ENCODE results near the gene CARD6. TPM values are rescaled to one million over a fixed set of nuclear protein-coding genes. Genes with fewer than 3 reads are reported as not detected.
"Not testable (repeated sequence)": the region's sequence is repeated elsewhere in the genome, so short reads cannot be mapped to it uniquely, and the experiment has no call there.

The CARD6 gene
- total RNA-seq: 1 to 10 TPM in 1 of 2 donors, under 1 TPM in 1; 0.76 to 1.2 TPM

- Mint-ChIP-seq H3K27ac (peak within 1 kb of the TSS; percentile 98), H3K27me3 (ENCODE audit: low read depth) (peaks cover 8% of the 10 kb centered on the region), H3K4me3 (peak within 1 kb of the TSS; percentile 74 to 96), H3K9me3 (no peaks in the 10 kb centered on the region), H3K36me3 (ENCODE audit: insufficient read depth in 2 of 2) (peaks cover 0 to 2% of the 10 kb centered on the region in 2 donors), H3K4me1 (ENCODE audit: low read depth) (peaks cover 21% of the 10 kb centered on the region)
- DNase-seq (no peak), ATAC-seq (replicated peaks in 1 of 2) (peak; percentile 32 to 40)
Measured at GRCh38 chr5:40841068-40841805, at the start of gene CARD6. TSS of gene CARD6 (plus strand) at chr5:40841367. CDS start at chr5:40841383, 16 bp downstream.

DNA sequence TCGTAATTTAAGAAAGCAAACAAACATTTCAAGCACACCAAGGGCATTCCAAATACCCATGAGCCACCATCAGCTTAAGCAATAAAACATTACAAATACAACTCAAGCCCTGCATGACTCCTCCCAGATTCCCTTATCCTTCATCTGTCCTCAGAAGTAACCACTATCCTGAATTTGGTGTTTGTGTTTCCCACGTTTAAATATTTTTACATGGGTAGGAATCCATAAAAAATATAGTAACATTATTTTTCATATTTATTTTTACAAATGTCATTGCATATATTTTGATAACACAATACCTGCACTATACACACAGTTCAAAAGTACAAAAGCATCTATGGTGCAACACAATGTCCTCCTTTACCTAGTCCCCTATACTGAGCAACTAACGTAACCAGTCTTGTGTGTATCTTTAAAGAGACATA, 49.4 kb upstream of the CARD6 start:
- Mint-ChIP-seq H3K27ac (no peak overlapping the region), H3K4me3 (no peak overlapping the region), H3K27me3 (ENCODE audit: low read depth) (no peaks in the 10 kb centered on the region), H3K9me3 (peaks cover 2 to 3% of the 10 kb centered on the region in 2 donors), H3K4me1 (ENCODE audit: low read depth) (peaks cover 68% of the 10 kb centered on the region), H3K36me3 (ENCODE audit: insufficient read depth in 2 of 2) (peaks cover 9 to 25% of the 10 kb centered on the region in 2 donors)
- ATAC-seq (replicated peaks in 1 of 2) (no peak), DNase-seq (no peak)

DNA sequence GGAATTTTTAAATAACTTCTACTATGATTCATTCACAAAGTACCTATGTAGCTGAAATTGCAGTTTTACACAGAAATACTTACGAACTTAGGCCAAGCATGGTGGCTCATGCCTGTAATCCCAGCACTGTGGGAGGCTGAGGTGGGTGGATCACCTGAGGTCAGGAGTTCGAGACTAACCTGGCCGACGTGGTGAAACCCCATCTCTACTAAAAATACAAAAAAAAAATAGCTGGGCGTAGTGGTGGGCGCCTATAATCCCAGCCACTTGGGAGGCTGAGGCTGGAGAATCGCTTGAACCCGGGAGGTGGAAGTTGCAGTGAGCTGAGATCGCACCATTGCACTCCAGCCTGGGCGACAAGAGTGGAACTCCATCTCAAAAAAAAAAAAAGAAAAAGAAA, 48.5 kb upstream of the CARD6 start:
- not testable (repeated sequence) for H3K27me3 Mint-ChIP-seq (ENCODE audit: low read depth); H3K27ac Mint-ChIP-seq; ATAC-seq (replicated peaks in 1 of 2); H3K4me3 Mint-ChIP-seq; H3K9me3 Mint-ChIP-seq; DNase-seq
- peaks cover 73% of the 10 kb centered on the region for H3K4me1 Mint-ChIP-seq (ENCODE audit: low read depth)
- H3K36me3 Mint-ChIP-seq (ENCODE audit: insufficient read depth in 2 of 2): peaks cover 6 to 22% of the 10 kb centered on the region in 2 donors

DNA sequence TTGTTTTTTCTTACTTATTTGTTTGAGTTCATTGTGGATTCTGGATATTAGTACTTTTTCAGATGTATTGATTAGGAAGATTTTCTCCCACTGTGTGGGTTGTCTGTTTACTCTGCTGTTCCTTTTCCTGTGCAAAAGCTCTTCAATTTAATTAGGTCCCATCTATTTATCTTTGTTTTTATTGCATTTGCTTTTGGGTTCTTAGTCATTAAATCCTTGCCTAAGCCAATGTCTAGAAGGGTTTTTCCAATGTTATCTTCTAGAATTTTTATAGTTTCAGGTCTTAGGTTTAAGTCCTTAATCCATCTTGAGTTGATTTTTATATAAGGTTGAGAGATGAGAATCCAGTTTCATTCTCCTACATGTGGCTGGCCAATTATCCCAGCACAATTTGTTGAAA, 46.8 kb upstream of the CARD6 start:
- H3K9me3 Mint-ChIP-seq; H3K27ac Mint-ChIP-seq; ATAC-seq (replicated peaks in 1 of 2); DNase-seq: not testable (repeated sequence)
- Mint-ChIP-seq H3K4me1 (ENCODE audit: low read depth) (peaks cover 78% of the 10 kb centered on the region), H3K36me3 (ENCODE audit: insufficient read depth in 2 of 2) (peaks cover 3 to 13% of the 10 kb centered on the region in 2 donors), H3K4me3 (peak overlapping the region in 1 of 2 donors; percentile 7), H3K27me3 (ENCODE audit: low read depth) (peaks cover 10% of the 10 kb centered on the region)

DNA sequence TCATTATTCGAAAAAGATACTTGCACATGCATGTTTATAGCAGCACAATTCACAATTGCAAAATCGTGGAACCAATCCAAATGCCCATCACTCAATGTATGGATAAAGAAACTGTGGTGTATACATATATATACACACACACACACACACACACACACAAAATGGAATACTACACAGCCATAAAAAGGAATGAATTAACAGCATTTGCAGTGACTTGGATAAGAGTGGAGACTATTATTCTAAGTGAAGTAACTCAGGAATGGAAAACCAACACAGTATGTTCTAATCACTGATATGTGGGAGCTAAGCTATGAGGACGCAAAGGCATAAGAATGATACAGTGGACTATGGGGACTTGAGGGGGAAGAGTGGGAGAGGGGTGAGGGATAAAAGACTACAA, 46.3 kb upstream of the CARD6 start:
- not testable (repeated sequence) for H3K9me3 Mint-ChIP-seq; DNase-seq; H3K27ac Mint-ChIP-seq; ATAC-seq (replicated peaks in 1 of 2)
- Mint-ChIP-seq H3K4me1 (ENCODE audit: low read depth) (peaks cover 74% of the 10 kb centered on the region), H3K4me3 (peak overlapping the region in 1 of 2 donors; percentile 7), H3K27me3 (ENCODE audit: low read depth) (peaks cover 11% of the 10 kb centered on the region), H3K36me3 (ENCODE audit: insufficient read depth in 2 of 2) (peaks cover 3 to 13% of the 10 kb centered on the region in 2 donors)

- ATAC-seq (replicated peaks in 1 of 2): no peak
- no peaks in the 10 kb centered on the region for H3K9me3 Mint-ChIP-seq
- H3K27ac Mint-ChIP-seq: peak overlapping the region; percentile 87
- peaks cover 3 to 13% of the 10 kb centered on the region in 2 donors for H3K36me3 Mint-ChIP-seq (ENCODE audit: insufficient read depth in 2 of 2)
- H3K27me3 Mint-ChIP-seq (ENCODE audit: low read depth): peaks cover 11% of the 10 kb centered on the region
- DNase-seq: no peak
- H3K4me1 Mint-ChIP-seq (ENCODE audit: low read depth): peaks cover 58% of the 10 kb centered on the region
- H3K4me3 Mint-ChIP-seq: peak overlapping the region; percentile 85 to 91
Measured at GRCh38 chr5:40796487-40796889, 44.7 kb upstream of the CARD6 start.

DNA sequence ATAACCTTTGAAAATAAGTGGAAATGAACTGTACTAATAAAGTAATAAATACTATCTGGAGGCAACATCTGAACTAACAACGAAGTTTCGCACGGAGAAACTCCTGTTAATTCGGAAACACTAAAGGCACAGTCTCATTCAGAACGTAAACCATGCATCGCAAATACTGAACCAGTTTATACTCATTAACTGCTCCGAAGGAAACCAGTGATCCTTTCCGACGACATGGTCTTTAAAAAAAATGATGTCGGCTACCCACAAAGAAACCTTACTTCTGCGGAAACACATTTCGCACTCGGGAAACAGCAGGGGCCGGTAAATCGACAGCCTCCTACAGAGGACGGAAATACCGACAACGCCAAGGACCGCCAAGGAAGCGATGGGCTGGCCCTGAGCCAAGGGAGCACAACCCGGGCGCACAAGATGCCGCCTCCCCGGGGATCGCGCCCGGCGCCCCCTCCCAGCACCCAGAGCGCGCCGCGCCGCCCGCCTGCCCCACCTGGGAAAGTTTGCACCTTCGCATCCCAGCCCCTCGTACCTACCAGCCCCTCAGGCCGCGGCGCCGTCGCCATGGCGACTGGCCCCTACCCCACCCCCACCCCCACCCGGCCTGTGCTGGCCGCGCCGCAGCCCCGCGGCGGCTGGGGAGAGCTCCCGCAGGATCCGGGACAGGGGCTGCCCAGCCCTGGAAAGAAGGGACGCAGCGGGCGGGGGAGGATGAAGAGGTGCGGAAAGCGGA, 43.7 kb upstream of the CARD6 start:
- Mint-ChIP-seq H3K36me3 (ENCODE audit: insufficient read depth in 2 of 2) (peaks cover 3 to 13% of the 10 kb centered on the region in 2 donors), H3K4me1 (ENCODE audit: low read depth) (peaks cover 54% of the 10 kb centered on the region)

GRCh38 chr5:40798012-40798800, 43.0 kb upstream of the CARD6 start, which contains the start of gene PRKAA1:
TSS of gene PRKAA1 (minus strand) at chr5:40798374. CDS start at chr5:40798189, 185 bp downstream.
- peak within 1 kb of the TSS; percentile 92 for H3K27ac Mint-ChIP-seq
- H3K9me3 Mint-ChIP-seq: no peaks in the 10 kb centered on the region
- H3K27me3 Mint-ChIP-seq (ENCODE audit: low read depth): peaks cover 11% of the 10 kb centered on the region
- peaks cover 3 to 13% of the 10 kb centered on the region in 2 donors for H3K36me3 Mint-ChIP-seq (ENCODE audit: insufficient read depth in 2 of 2)
- H3K4me3 Mint-ChIP-seq: peak within 1 kb of the TSS; percentile 87 to 91
- ATAC-seq (replicated peaks in 1 of 2) (peak; percentile 94 to 95), DNase-seq (peak; percentile 91 to 94)
- peaks cover 49% of the 10 kb centered on the region for H3K4me1 Mint-ChIP-seq (ENCODE audit: low read depth)

More for the DNA sequence above, 43.7 kb upstream of the CARD6 start:
- peak; percentile 51 to 62 for ATAC-seq (replicated peaks in 1 of 2)
- H3K4me3 Mint-ChIP-seq: peak overlapping the region; percentile 85 to 91
- H3K27ac Mint-ChIP-seq: peak overlapping the region; percentile 87
- peak; percentile 78 to 81 for DNase-seq
- peaks cover 11% of the 10 kb centered on the region for H3K27me3 Mint-ChIP-seq (ENCODE audit: low read depth)
- H3K9me3 Mint-ChIP-seq: no peaks in the 10 kb centered on the region

- H3K4me1 Mint-ChIP-seq (ENCODE audit: low read depth): peaks cover 43% of the 10 kb centered on the region
- H3K36me3 Mint-ChIP-seq (ENCODE audit: insufficient read depth in 2 of 2): peaks cover 3 to 13% of the 10 kb centered on the region in 2 donors
- DNase-seq (no peak), ATAC-seq (replicated peaks in 1 of 2) (no peak)
- no peaks in the 10 kb centered on the region for H3K9me3 Mint-ChIP-seq
- H3K27me3 Mint-ChIP-seq (ENCODE audit: low read depth): peaks cover 11% of the 10 kb centered on the region
- peak overlapping the region; percentile 87 to 91 for H3K4me3 Mint-ChIP-seq
- peak overlapping the region; percentile 79 for H3K27ac Mint-ChIP-seq
Measured at GRCh38 chr5:40798801-40799210, 42.4 kb upstream of the CARD6 start.

DNA sequence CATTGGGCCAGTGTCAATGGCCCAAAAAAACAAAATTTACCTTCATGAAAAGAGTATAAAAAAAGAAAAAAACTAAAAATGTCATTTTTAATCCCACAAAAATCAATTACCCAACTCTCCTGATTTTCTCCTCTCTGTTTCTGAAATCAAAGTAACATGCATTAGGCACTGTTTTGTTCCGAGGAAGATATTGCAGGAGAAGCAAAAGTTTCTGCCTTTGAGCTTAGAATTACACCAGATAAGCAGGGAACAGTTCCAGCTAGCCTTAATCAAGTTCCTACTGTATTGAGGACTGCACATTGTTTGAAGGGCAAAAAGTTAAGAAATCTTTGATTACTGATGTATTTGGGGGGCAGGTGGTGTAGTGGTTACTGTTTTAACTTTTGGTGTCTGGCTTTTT, 41.9 kb upstream of the CARD6 start:
- Mint-ChIP-seq H3K27me3 (ENCODE audit: low read depth) (peaks cover 11% of the 10 kb centered on the region), H3K4me1 (ENCODE audit: low read depth) (peaks cover 39% of the 10 kb centered on the region), H3K9me3 (no peaks in the 10 kb centered on the region), H3K36me3 (ENCODE audit: insufficient read depth in 2 of 2) (peaks cover 3 to 11% of the 10 kb centered on the region in 2 donors), H3K27ac (peak overlapping the region; percentile 33), H3K4me3 (peak overlapping the region; percentile 49 to 87)
- ATAC-seq (replicated peaks in 1 of 2) (no peak), DNase-seq (no peak)

DNA sequence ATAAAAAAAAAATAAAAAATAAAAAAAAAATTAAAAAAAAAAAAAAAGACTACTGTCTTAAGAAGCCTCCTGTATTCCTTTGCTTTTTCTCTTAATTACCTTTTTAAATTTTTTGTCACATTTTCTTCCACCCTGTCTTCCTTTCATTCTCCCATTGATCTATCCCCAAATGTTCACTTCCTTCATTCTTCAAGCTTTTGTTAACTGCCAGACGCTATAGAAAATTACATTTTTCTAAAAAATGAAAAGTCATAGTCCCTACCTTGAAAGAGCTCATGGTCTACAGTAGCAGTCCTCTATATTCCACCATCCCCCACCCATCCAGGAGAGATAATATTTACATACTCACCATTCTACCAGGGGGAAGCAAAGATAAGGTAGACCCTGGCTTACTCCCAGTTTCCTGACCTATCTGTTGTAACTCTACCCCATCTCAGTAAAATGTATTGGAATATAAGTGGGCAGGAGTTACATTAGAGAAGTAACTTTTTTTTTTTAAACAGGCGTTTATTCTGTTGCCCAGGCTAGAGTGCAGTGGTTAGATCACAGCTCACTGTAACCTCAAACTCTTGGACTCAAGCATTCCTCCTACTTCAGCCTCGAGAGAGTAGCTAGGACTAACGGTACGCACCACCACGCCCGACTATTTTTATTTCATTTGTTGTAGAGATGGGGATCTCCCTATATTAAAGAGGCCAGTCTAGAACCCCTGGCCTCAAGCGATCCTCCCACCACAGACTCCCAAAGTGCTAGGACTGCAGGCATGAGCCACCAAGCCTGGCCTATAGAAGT, 39.2 kb upstream of the CARD6 start:
- H3K9me3 Mint-ChIP-seq: no peaks in the 10 kb centered on the region
- ATAC-seq (replicated peaks in 1 of 2): no peak
- DNase-seq: no peak
- H3K27me3 Mint-ChIP-seq (ENCODE audit: low read depth): peaks cover 11% of the 10 kb centered on the region
- no peak overlapping the region for H3K4me3 Mint-ChIP-seq
- peaks cover 13% of the 10 kb centered on the region for H3K4me1 Mint-ChIP-seq (ENCODE audit: low read depth)
- H3K27ac Mint-ChIP-seq: no peak overlapping the region
- peaks cover 1 to 3% of the 10 kb centered on the region in 2 donors for H3K36me3 Mint-ChIP-seq (ENCODE audit: insufficient read depth in 2 of 2)

DNA sequence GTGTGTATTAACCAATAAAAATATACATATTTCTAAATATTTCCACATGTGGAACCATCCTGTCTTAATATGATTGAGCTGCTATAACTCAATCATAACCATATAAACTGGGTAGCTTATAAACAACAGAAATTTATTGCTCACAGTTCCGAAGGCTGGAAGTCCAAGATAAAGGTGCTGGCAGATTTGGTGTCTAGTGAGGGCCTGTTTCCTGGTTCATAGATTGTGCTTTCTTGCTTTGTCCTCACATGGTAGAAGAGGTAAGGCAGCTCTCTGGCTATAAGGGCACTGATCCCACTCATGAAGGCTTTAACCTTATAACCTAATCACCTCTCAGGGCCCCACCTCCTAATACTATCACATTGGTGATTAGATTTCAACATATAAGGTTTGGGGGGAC, 29.0 kb upstream of the CARD6 start:
- H3K27ac Mint-ChIP-seq: no peak overlapping the region
- H3K4me1 Mint-ChIP-seq (ENCODE audit: low read depth): peaks cover 31% of the 10 kb centered on the region
- H3K27me3 Mint-ChIP-seq (ENCODE audit: low read depth): no peaks in the 10 kb centered on the region
- H3K4me3 Mint-ChIP-seq: no peak overlapping the region
- H3K36me3 Mint-ChIP-seq (ENCODE audit: insufficient read depth in 2 of 2): peaks cover 0 to 2% of the 10 kb centered on the region in 2 donors
- DNase-seq: no peak
- ATAC-seq (replicated peaks in 1 of 2): no peak
- no peaks in the 10 kb centered on the region for H3K9me3 Mint-ChIP-seq

Data from activated T-cell treated with anti-CD3 and anti-CD28 coated beads, Interleukin-2, amount 50 U/mL, for 72 hours (primary cell).